ENCODE measurements around the gene THAP3.

GRCh38 chr1:6602669-6603237 is 21.9 kb upstream of the THAP3 start, which contains the start of gene KLHL21:
- TF ChIP-seq EP300 (IDR thresholded peaks at IDR 0.05) (no peak), POLR2AphosphoS5 (IDR thresholded peaks at IDR 0.05) (peak; percentile 81 to 94)

Data from upper lobe of left lung (tissue), 4 donors.